Endodermal cell (in vitro differentiated cells): Measurements from ENCODE around the gene ZC3H10. TPM values are rescaled to one million over a fixed set of nuclear protein-coding genes. Genes with fewer than 3 reads are reported as not detected.

Experiments used
- DNase-seq: peaks from one replicate; pipeline ENCODE4 v3.0.0-alpha.2; 2017
- H3K27ac ChIP-seq: 2 replicates; pipeline ENCODE4 v1.5.1; 2013; ENCODE audit warnings: mild to moderate bottlenecking, low read depth, low read length, moderate library complexity
- H3K27me3 ChIP-seq: 2 replicates; pipeline ENCODE4 v1.6.1; 2013; ENCODE audit warnings: mild to moderate bottlenecking, low read length, moderate library complexity; ENCODE audit not compliant: insufficient read depth, control insufficient read depth, poor library complexity, severe bottlenecking
- H3K36me3 ChIP-seq: 2 replicates; pipeline ENCODE4 v1.7.0; 2013; ENCODE audit warnings: mild to moderate bottlenecking, low read length, moderate library complexity; ENCODE audit not compliant: control insufficient read depth, insufficient read depth
- H3K4me1 ChIP-seq: one replicate; pipeline ENCODE4 v1.7.0; 2013; ENCODE audit warnings: low read length; ENCODE audit not compliant: control insufficient read depth, insufficient read depth
- H3K4me3 ChIP-seq: 2 replicates; pipeline ENCODE4 v1.5.1; 2013; ENCODE audit warnings: mild to moderate bottlenecking, low read length, moderate library complexity
- H3K9ac ChIP-seq: 2 replicates; pipeline ENCODE4 v1.6.1; 2013; ENCODE audit warnings: mild to moderate bottlenecking, low read length, moderate library complexity; ENCODE audit not compliant: poor library complexity, severe bottlenecking; ENCODE audit errors: extremely low read depth
- H3K9me3 ChIP-seq: 2 replicates; pipeline ENCODE4 v1.6.1; 2013; ENCODE audit warnings: mild to moderate bottlenecking, low read length, moderate library complexity; ENCODE audit not compliant: control insufficient read depth
- H3K27ac Mint-ChIP-seq: 2 replicates; pipeline ENCODE4 v1.8.0; 2020; ENCODE audit warnings: mixed read lengths
- H3K27me3 Mint-ChIP-seq: 2 replicates; pipeline ENCODE4 v1.8.0; 2021; ENCODE audit warnings: mild to moderate bottlenecking, mixed read lengths; ENCODE audit not compliant: insufficient read depth
- H3K36me3 Mint-ChIP-seq: 2 replicates; pipeline ENCODE4 v1.8.0; 2020; ENCODE audit warnings: low read depth, mixed read lengths
- H3K4me1 Mint-ChIP-seq: 2 replicates; pipeline ENCODE4 v1.8.0; 2020; ENCODE audit warnings: mixed read lengths
- H3K4me3 Mint-ChIP-seq: 2 replicates; pipeline ENCODE4 v1.8.0; 2020; ENCODE audit warnings: mild to moderate bottlenecking, moderate library complexity, mixed read lengths
- H3K9me3 Mint-ChIP-seq: 2 replicates; pipeline ENCODE4 v1.8.0; 2020; ENCODE audit warnings: mild to moderate bottlenecking, mixed read lengths
- CTCF ChIP-seq: fragments of 200-600 bp; sonication (generic); conservative IDR thresholded peaks from 2 replicates; pipeline ENCODE4 v1.5.0; 2021; ENCODE audit warnings: antibody characterized with exemption, mild to moderate bottlenecking
- WGBS, 2 experiments: methylation state at CpG; one replicate each; pipeline versions ENCODE4 v1.1.5 to v1.1.7; 2013; ENCODE audit warnings: missing lambda C conversion rate in 2 of 2, mixed read lengths in 1 of 2; ENCODE audit not compliant: insufficient coverage in 1 of 2, insufficient read length in 1 of 2; 5-methylcytosine and 5-hydroxymethylcytosine counted together
- total RNA-seq, 2 donors: library from RNA; stranded (reverse); fragmentation: NEBNext Ultra II Directional in 1 of 2; extraction: Animal tissue kit (Norgen Biotek cat#: 25700) in 1 of 2; gene quantifications; 2 replicates in 1 of 2; 3 replicates in 1 of 2; pipeline ENCODE4 v1.2.1, GENCODE V29; 2021

The ZC3H10 gene
- total RNA-seq, 2 donors from 2014 or later: 7.9 to 9.1 TPM

GRCh38 chr12:56118688-56119357 is 757 bp downstream of the ZC3H10 start:
- TF ChIP-seq CTCF: no peak
- DNase-seq: peak; percentile 59
- Histone ChIP-seq H3K9me3 (no peaks in the 10 kb centered on the region), H3K27me3 (no peaks in the 10 kb centered on the region), H3K27ac (peak overlapping the region; percentile 71), H3K4me1 (peaks cover 5% of the 10 kb centered on the region), H3K9ac (peak overlapping the region; percentile 43), H3K36me3 (peaks cover 25% of the 10 kb centered on the region), H3K4me3 (peak overlapping the region; percentile 93)
- Mint-ChIP-seq H3K27ac (peak overlapping the region; percentile 100), H3K36me3 (peaks cover 33% of the 10 kb centered on the region), H3K4me3 (peak overlapping the region; percentile 96), H3K9me3 (no peaks in the 10 kb centered on the region), H3K27me3 (no peaks in the 10 kb centered on the region), H3K4me1 (peaks cover 21% of the 10 kb centered on the region)
- WGBS, 2 experiments: 30 to 39% methylated on average over 10 to 13 of the region's 13 CpGs

DNA sequence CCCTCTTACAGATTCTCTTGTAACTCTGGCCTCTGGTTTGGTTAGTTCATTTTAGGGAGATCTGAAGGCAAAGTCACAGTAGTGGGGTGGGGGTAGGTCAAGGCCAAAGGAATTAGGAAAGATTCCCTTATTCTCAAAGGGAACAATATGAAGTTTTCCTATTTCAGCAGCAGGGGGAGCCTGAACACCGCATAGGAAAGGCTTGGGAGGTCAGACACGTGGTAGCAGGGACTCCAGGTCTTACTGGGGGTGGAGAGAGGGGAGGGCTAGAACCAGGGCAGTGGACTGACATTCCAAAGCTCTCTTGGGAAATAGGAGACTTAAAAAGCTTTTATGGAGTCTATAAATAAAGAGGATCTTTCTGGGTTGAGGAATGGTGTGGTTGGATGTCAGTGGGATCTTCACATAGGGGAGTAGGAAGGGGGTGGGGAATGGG is 1.3 kb downstream of the ZC3H10 start:
- H3K27me3 Mint-ChIP-seq: no peaks in the 10 kb centered on the region
- peak overlapping the region; percentile 96 for H3K4me3 Mint-ChIP-seq
- Histone ChIP-seq H3K36me3 (peaks cover 20% of the 10 kb centered on the region), H3K9ac (no peak overlapping the region), H3K27me3 (no peaks in the 10 kb centered on the region), H3K4me3 (peak overlapping the region; percentile 93), H3K9me3 (no peaks in the 10 kb centered on the region), H3K27ac (no peak overlapping the region), H3K4me1 (peaks cover 5% of the 10 kb centered on the region)
- H3K9me3 Mint-ChIP-seq: no peaks in the 10 kb centered on the region
- TF ChIP-seq CTCF: peak; percentile 85
- peak; percentile 94 for DNase-seq
- H3K27ac Mint-ChIP-seq: peak overlapping the region; percentile 100
- peaks cover 27% of the 10 kb centered on the region for H3K4me1 Mint-ChIP-seq
- peaks cover 30% of the 10 kb centered on the region for H3K36me3 Mint-ChIP-seq
- WGBS, 2 experiments: 0% methylated on average over 2 of the region's 2 CpGs; no CpG with 5 or more reads in 1 of the 2 experiments

DNA sequence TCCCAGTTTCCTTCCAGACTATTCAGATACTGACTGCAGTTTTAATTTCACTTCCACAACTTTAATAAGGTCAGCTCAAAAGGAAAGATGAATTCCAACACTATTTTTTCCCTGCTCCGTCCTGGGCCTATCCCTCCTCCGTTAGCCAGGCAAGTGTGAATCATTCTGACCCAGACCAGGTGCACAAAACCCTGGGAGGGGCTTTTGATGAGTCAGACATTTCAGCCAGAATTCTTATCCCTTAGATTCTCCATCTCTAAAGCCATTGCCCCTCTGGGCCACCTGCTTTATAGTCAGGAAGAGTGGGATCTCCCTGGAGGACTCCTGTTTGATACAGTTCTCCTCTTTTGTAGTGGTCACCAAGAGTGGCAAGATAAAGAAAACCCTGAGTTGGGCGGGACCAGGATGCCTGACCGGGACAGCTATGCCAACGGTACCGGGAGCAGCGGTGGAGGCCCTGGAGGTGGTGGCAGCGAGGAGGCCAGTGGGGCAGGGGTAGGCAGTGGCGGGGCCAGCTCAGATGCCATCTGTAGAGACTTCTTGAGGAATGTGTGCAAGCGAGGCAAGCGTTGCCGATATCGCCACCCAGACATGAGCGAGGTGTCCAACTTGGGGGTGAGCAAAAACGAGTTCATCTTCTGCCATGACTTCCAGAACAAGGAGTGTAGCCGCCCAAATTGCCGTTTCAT is 2.2 kb downstream of the ZC3H10 start:
- H3K27ac Mint-ChIP-seq: no peak overlapping the region

More for the DNA sequence above, 2.2 kb downstream of the ZC3H10 start:
- H3K4me1 ChIP-seq: peaks cover 5% of the 10 kb centered on the region
- H3K9me3 Mint-ChIP-seq: no peaks in the 10 kb centered on the region
- WGBS, 2 experiments: 96 to 97% methylated on average over 12 to 17 of the region's 17 CpGs
- no peak overlapping the region for H3K4me3 ChIP-seq
- H3K36me3 ChIP-seq: peaks cover 20% of the 10 kb centered on the region
- H3K36me3 Mint-ChIP-seq: peaks cover 30% of the 10 kb centered on the region
- H3K4me3 Mint-ChIP-seq: no peak overlapping the region
- peaks cover 25% of the 10 kb centered on the region for H3K4me1 Mint-ChIP-seq
- TF ChIP-seq CTCF: no peak
- H3K27ac ChIP-seq: no peak overlapping the region
- no peaks in the 10 kb centered on the region for H3K9me3 ChIP-seq
- no peaks in the 10 kb centered on the region for H3K27me3 ChIP-seq
- H3K27me3 Mint-ChIP-seq: no peaks in the 10 kb centered on the region
- no peak for DNase-seq
- no peak overlapping the region for H3K9ac ChIP-seq
